Iris pigment epithelial cell (primary cell): ENCODE measurements around the gene MCM6.

ENCODE experiments used
- DNase-seq: peaks from one replicate; pipeline ENCODE4 v3.0.0-alpha.2; 2011; ENCODE audit warnings: low read depth

Gene MCM6

GRCh38 chr2:135863233-135863632, 13.0 kb downstream of the MCM6 start:
- no peak for DNase-seq

- no peak for DNase-seq
Observed at GRCh38 chr2:135862718-135863117, 13.5 kb downstream of the MCM6 start.

GRCh38 chr2:135853401-135853800, 22.8 kb downstream of the MCM6 start:
- no peak for DNase-seq

GRCh38 chr2:135851858-135852257, 24.4 kb downstream of the MCM6 start:
- no peak for DNase-seq

- peak; percentile 28 for DNase-seq
Observed at GRCh38 chr2:135850892-135851668, 25.2 kb downstream of the MCM6 start.

- DNase-seq: no peak
Observed at GRCh38 chr2:135849087-135849486, 27.2 kb downstream of the MCM6 start.

DNA sequence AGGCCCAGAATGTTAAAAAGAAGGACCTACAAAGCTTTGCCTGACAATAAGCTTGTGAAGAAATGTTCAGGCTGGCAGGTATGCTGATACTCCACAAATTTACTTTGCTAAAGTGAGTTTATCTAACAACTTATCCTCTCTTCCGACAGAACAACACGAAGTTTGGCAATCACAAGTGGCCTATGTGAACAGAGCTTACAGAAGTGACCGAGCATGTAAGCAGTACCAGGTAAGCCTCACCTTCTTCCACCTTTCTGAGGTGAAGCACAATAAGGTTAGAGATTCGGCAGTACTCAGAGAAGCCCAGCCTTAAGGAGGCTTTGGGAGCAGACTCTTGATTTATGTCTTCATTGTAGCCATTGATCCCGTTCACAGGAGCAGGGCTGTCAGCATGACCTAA, 30.2 kb downstream of the MCM6 start:
- no peak for DNase-seq

- DNase-seq: no peak
Observed at GRCh38 chr2:135845257-135845656, 31.0 kb downstream of the MCM6 start.

GRCh38 chr2:135844301-135844895, 31.8 kb downstream of the MCM6 start:
- DNase-seq: no peak

- DNase-seq: no peak
Observed at GRCh38 chr2:135843671-135844070, 32.6 kb downstream of the MCM6 start.

DNA sequence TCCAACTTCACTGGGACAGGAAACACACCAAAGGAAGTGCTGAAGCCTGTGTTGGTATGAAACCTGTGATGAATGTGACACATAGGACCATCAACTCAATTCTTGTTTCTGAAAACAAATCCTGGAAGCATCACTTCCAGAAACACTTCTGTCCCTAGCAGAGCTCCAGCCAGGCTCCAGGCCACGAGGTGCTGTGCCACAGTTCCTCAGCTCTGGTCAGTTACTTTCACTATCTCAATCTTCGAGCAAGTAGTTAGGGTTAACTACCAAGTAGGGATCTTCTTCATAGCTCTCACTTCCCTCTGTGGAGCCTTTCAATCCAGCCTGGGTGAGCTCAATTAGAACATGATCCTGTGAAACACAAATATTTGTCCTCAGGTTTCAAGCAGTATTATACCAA, 35.6 kb downstream of the MCM6 start:
- DNase-seq: peak; percentile 52

DNA sequence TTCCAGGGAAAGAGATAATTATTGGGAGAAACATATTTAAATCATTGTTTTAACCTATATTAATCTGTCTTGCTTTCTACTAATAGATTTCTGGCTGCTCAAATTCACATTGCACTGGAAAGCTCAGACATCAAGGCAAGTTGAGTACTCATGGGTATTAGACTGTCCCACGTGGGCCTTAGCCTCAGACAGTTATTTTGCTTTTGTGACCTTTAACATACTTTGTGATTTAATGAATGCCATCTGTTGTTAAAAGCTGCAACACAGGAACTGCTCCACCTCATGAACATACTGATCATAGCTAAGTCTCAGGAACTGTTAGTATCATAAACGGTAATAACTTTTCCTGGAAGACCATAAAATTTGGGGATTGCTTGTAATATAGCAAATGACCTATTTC, 36.5 kb downstream of the MCM6 start:
- peak; percentile 91 for DNase-seq

- no peak for DNase-seq
Observed at GRCh38 chr2:135838502-135838901, 37.7 kb downstream of the MCM6 start.

GRCh38 chr2:135836596-135837270, 39.5 kb downstream of the MCM6 start, which contains the start of gene LCT:
Gene LCT (minus strand): TSS chr2:135837184. CDS start chr2:135837169, 15 bp downstream.
- DNase-seq: no peak

- no peak for DNase-seq
Observed at GRCh38 chr2:135832891-135833290, 43.4 kb downstream of the MCM6 start.

GRCh38 chr2:135831180-135831812, 44.9 kb downstream of the MCM6 start:
- DNase-seq: no peak

DNA sequence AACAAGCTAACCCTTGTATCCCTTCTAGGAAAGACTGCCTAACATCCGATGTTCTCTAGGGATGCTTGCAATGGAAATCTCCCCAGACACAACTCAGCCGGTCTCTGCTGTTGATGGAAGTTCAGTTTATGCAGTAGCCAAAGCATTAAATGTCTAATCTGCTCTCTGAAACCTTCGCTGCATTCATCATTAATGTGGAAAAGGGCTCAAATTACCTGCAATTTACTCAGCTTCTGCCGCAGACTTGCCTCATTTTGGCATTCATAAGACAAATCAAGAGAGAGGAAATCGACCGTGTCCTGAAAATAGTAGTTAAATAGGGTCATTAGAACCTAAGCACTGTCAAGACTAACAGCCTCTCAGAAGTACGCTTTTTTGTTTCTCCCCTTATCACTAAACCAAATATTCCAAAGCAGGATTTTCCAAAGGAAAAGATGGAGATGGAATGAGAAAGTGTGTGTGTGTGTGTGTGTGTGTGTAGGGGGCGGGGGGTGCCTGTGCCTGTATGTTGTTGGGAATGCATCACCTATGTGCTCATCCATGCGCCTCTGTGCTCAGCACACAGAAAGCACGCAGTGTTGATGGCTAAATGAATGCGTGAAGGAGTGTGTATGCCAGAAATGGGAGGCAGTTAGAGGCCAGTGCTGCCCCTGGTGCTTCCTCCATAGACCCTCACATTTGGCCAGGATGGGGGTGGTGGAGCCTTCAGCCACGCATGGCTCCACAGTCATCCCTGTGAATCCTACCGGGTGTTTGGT, 46.7 kb downstream of the MCM6 start:
- no peak for DNase-seq

- no peak for DNase-seq
Observed at GRCh38 chr2:135826544-135826943, 49.7 kb downstream of the MCM6 start.

DNA sequence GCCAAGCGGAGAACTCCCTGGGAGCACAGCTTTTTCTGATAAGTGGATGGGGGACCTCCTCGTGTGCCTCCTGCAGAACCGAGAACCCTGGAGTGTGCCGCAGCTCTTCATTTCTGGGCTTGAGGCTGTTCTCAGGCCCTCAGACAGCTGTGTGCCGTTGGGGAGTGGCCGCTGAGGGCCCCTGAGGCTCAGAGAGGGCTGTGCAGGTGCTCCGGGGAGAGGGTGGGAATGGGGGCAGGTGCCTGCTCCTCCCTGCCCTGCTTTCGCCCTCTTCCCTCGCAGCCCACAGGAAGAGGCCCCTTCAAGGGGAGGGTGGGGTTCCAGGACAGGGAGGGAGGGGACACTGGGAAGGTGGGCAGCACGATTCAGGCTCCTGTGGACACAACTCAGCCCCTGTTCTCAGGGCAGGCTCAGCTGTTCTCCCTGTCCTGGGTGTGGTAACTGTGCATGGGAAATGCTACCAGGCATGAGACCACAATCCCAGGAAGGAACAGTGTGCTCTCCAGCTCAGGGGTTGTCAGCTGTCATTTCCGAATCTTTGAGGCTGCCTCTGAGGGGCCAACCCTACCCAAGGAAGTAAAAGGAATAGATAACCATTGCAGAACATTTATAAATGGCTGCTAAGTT, 50.6 kb downstream of the MCM6 start:
- DNase-seq: no peak

DNA sequence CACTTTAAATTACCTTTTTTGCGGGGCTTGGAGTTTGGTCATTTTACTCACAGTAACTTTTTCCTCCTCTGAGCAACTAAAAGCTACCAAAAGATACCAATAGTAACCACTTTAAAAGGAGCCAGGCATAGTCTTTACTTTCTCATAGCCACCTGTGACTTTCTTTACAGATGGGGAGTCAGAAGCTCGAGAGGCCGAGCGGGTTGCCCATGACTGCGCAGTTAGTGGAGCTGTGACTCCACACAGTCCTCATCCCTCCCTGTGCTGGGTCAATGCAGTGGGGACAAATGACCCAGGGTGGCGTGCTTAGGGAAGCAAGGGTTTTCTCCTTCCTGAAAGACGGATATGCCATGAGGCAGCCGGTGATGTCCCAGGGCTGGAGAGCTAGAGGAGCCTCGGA, 51.1 kb downstream of the MCM6 start:
- DNase-seq: no peak

- no peak for DNase-seq
Observed at GRCh38 chr2:135822855-135823254, 53.4 kb downstream of the MCM6 start.
